H9 (cell line): ENCODE results near the gene TBXA2R. TPM values are rescaled to one million over a fixed set of nuclear protein-coding genes. Genes with fewer than 3 reads are reported as not detected.

ENCODE experiments used
- DNase-seq: peaks from one replicate; pipeline ENCODE4 v3.0.0-alpha.2; 2017
- H2AFZ ChIP-seq: one replicate; pipeline ENCODE4 v1.6.1; 2013; ENCODE audit warnings: mild to moderate bottlenecking, low read length, control low read depth, moderate library complexity
- H2AK5ac ChIP-seq: 2 replicates; pipeline ENCODE4 v1.6.1; 2013; ENCODE audit warnings: low read length, control low read depth, mixed read lengths; ENCODE audit not compliant: insufficient read length
- H2BK120ac ChIP-seq: one replicate; pipeline ENCODE4 v1.6.1; 2013; ENCODE audit warnings: low read depth, mild to moderate bottlenecking, low read length, control low read depth, inconsistent platforms; ENCODE audit not compliant: poor library complexity, severe bottlenecking
- H2BK12ac ChIP-seq: 2 replicates; pipeline ENCODE4 v1.6.1; 2013; ENCODE audit warnings: low read length, control low read depth, mixed read lengths, low read depth; ENCODE audit not compliant: insufficient read length
- H2BK15ac ChIP-seq: 2 replicates; pipeline ENCODE4 v1.6.1; 2013; ENCODE audit warnings: low read depth, low read length, control low read depth
- H2BK20ac ChIP-seq: one replicate; pipeline ENCODE4 v1.6.1; 2013; ENCODE audit warnings: low read depth, mild to moderate bottlenecking, low read length, control low read depth, inconsistent platforms; ENCODE audit not compliant: poor library complexity, severe bottlenecking
- H2BK5ac ChIP-seq: 2 replicates; pipeline ENCODE4 v1.6.1; 2013; ENCODE audit warnings: low read length, control low read depth, mixed read lengths; ENCODE audit not compliant: insufficient read length
- H3K14ac ChIP-seq: 2 replicates; pipeline ENCODE4 v1.6.1; 2013; ENCODE audit warnings: low read length, control low read depth; ENCODE audit not compliant: insufficient read depth
- H3K18ac ChIP-seq: 2 replicates; pipeline ENCODE4 v1.6.1; 2013; ENCODE audit warnings: low read depth, mild to moderate bottlenecking, mixed read lengths, low read length, control low read depth; ENCODE audit not compliant: insufficient read length
- H3K23ac ChIP-seq: 2 replicates; pipeline ENCODE4 v1.6.1; 2013; ENCODE audit warnings: low read length, control low read depth, mixed read lengths, low read depth; ENCODE audit not compliant: insufficient read length
- H3K23me2 ChIP-seq: 2 replicates; pipeline ENCODE4 v1.6.1; 2013; ENCODE audit warnings: low read depth, mild to moderate bottlenecking, mixed read lengths, low read length, control low read depth; ENCODE audit not compliant: insufficient read length, poor library complexity, severe bottlenecking
- H3K27ac ChIP-seq: 2 replicates; pipeline ENCODE4 v1.5.1; 2013; ENCODE audit warnings: low read length, control low read depth, mixed read lengths, low read depth; ENCODE audit not compliant: insufficient read length
- H3K27me3 ChIP-seq: 2 replicates; pipeline ENCODE4 v1.6.1; 2013; ENCODE audit warnings: low read length, control low read depth, inconsistent platforms; ENCODE audit not compliant: insufficient read depth
- H3K4ac ChIP-seq: 2 replicates; pipeline ENCODE4 v1.6.1; 2013; ENCODE audit warnings: low read depth, mild to moderate bottlenecking, control low read depth, inconsistent platforms, low read length, moderate library complexity
- H3K4me1 ChIP-seq: 2 replicates; pipeline ENCODE4 v1.6.1; 2013; ENCODE audit warnings: low read length, control low read depth, inconsistent platforms; ENCODE audit not compliant: insufficient read depth
- H3K4me2 ChIP-seq: 2 replicates; pipeline ENCODE4 v1.6.1; 2013; ENCODE audit warnings: low read length, control low read depth, mixed read lengths; ENCODE audit not compliant: insufficient read length, insufficient read depth
- H3K56ac ChIP-seq: 2 replicates; pipeline ENCODE4 v1.6.1; 2013; ENCODE audit warnings: low read depth, mild to moderate bottlenecking, mixed read lengths, low read length, control low read depth; ENCODE audit not compliant: insufficient read length
- H3K79me1 ChIP-seq: 2 replicates; pipeline ENCODE4 v1.6.1; 2013; ENCODE audit warnings: low read depth, mild to moderate bottlenecking, moderate library complexity, low read length, control low read depth, inconsistent platforms; ENCODE audit not compliant: insufficient read depth, poor library complexity, severe bottlenecking
- H3K79me2 ChIP-seq: 2 replicates; pipeline ENCODE4 v1.6.1; 2013; ENCODE audit warnings: low read length, control low read depth, inconsistent platforms; ENCODE audit not compliant: insufficient read depth
- H3K9ac ChIP-seq: 2 replicates; pipeline ENCODE4 v1.6.1; 2013; ENCODE audit warnings: low read length, control low read depth, mixed read lengths; ENCODE audit not compliant: insufficient read length; ENCODE audit errors: extremely low read depth
- H3K9me3 ChIP-seq: one replicate; pipeline ENCODE4 v1.6.1; 2013; ENCODE audit warnings: low read depth, low read length, inconsistent platforms; ENCODE audit not compliant: control insufficient read depth
- H3T11ph ChIP-seq: one replicate; pipeline ENCODE4 v1.6.1; 2013; ENCODE audit warnings: mild to moderate bottlenecking, low read length, control low read depth, inconsistent platforms
- H4K20me1 ChIP-seq: one replicate; pipeline ENCODE4 v1.6.1; 2013; ENCODE audit not compliant: control insufficient read depth, insufficient read length, insufficient read depth
- H4K5ac ChIP-seq: 2 replicates; pipeline ENCODE4 v1.6.1; 2013; ENCODE audit warnings: low read depth, mild to moderate bottlenecking, mixed read lengths, low read length, control low read depth; ENCODE audit not compliant: insufficient read length
- H4K8ac ChIP-seq: replicated peaks from 2 replicates; pipeline ENCODE4 v1.6.1; 2013; ENCODE audit warnings: low read length, control low read depth, mixed read lengths, low read depth; ENCODE audit not compliant: insufficient read length
- H4K91ac ChIP-seq: 2 replicates; pipeline ENCODE4 v1.6.1; 2013; ENCODE audit warnings: low read depth, mild to moderate bottlenecking, moderate library complexity, mixed read lengths, low read length, control low read depth; ENCODE audit not compliant: insufficient read length
- H3K27ac Mint-ChIP-seq, 3 experiments: 2 replicates in 2 of 3; 3 replicates in 1 of 3; pipeline ENCODE4 v1.8.0; 2020 to 2021; ENCODE audit warnings: mixed read lengths in 3 of 3, mild to moderate bottlenecking in 1 of 3, moderate library complexity in 1 of 3
- H3K27me3 Mint-ChIP-seq: 2 replicates; pipeline ENCODE4 v1.8.0; 2021; ENCODE audit warnings: low read depth, mild to moderate bottlenecking, moderate library complexity, mixed read lengths
- H3K36me3 Mint-ChIP-seq, 3 experiments: 2 replicates in 2 of 3; 3 replicates in 1 of 3; pipeline ENCODE4 v1.8.0; 2020 to 2021; ENCODE audit warnings: low read depth in 3 of 3, mixed read lengths in 3 of 3; ENCODE audit not compliant: insufficient read depth in 1 of 3
- H3K4me1 Mint-ChIP-seq, 2 experiments: 2 replicates each; pipeline ENCODE4 v1.8.0; 2020; ENCODE audit warnings: mixed read lengths in 2 of 2
- H3K4me3 Mint-ChIP-seq, 2 experiments: 2 replicates in 1 of 2; 3 replicates in 1 of 2; pipeline ENCODE4 v1.8.0; 2020 to 2021; ENCODE audit warnings: mild to moderate bottlenecking in 2 of 2, mixed read lengths in 2 of 2, moderate library complexity in 1 of 2
- H3K9me3 Mint-ChIP-seq, 2 experiments: 2 replicates in 1 of 2; 3 replicates in 1 of 2; pipeline ENCODE4 v1.8.0; 2020; ENCODE audit warnings: mild to moderate bottlenecking in 2 of 2, mixed read lengths in 2 of 2, moderate library complexity in 1 of 2
- WGBS: extraction: QIAGEN DNeasy Blood & Tissue Kit; methylation state at CpG from one replicate; pipeline ENCODE4 v1.1.7; 2013; ENCODE audit warnings: missing lambda C conversion rate, low lambda C conversion rate, mixed read lengths; ENCODE audit not compliant: insufficient read length; ENCODE audit errors: extremely low coverage; 5-methylcytosine and 5-hydroxymethylcytosine counted together
- total RNA-seq: library from RNA; stranded (reverse); gene quantifications from 2 replicates; pipeline ENCODE4 v1.2.1, GENCODE V29; 2021
- TF ChIP-seq, protein P1 (sequence below): fragments of 200-600 bp; sonication (generic); conservative IDR thresholded peaks from 3 replicates; pipeline ENCODE4 v1.8.0; 2021; ENCODE audit warnings: antibody characterized with exemption, mild to moderate bottlenecking

TBXA2R gene
- total RNA-seq, 1 experiment from 2014 or later = 0.63 TPM

DNA sequence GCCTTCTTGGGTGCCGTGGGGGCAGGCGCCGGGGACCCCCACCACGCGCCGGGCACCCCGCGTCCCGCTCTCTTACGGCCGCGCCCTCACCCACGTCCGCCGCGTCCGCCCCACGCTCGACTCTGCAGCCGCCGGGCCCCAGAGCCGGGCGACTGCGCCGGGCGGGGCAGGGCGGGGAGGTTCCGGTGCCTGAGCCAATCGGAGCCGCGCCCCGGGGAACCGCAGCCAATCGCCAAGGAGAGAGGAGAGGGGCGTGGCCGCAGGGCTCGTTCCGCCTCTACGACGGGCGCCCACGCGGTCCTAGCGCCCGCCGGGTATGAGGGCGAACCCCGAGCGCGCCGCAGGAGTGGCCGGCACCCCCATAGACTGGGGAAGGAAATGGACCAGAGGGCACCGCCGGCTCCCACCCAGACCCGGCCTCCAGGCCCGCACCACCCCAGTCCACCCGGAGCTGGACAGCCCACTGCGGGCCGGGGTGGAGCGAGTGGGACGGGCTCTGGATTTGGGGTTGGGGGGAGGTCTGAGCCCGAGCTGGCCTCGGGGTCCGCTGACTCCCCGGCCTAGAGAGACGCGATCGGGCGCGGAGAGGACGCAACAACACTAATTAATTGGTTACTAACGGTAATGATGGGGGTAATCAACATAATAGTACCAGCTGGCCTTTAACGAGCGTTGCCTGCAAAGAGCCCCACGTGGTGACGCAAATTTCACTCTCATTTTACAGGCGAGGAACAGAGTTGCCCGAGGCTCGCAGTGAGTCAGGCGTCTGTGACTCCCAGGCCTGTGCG, 49.0 kb downstream of the TBXA2R start, which contains the start of gene MFSD12:
Gene MFSD12, minus strand, starts transcription at position 126 of the 788 bp plus-strand sequence. CDS start 183 bp downstream, outside the sequence.
- Histone ChIP-seq H3K9me3 (no peaks in the 10 kb centered on the region), H2BK15ac (no peak within 1 kb of the TSS), H4K20me1 (peaks cover 3% of the 10 kb centered on the region), H3K18ac (no peak within 1 kb of the TSS), H3K14ac (peak within 1 kb of the TSS; percentile 39), H2AK5ac (no peak within 1 kb of the TSS), H3K4ac (no peak within 1 kb of the TSS), H3K27me3 (no peaks in the 10 kb centered on the region; the same call in 1 of the 2 replicates), H3K27ac (no peak within 1 kb of the TSS), H4K91ac (no peak within 1 kb of the TSS), H2AFZ (no peak within 1 kb of the TSS), H3K56ac (no peak within 1 kb of the TSS), H3K79me2 (no peaks in the 10 kb centered on the region), H2BK20ac (no peak within 1 kb of the TSS), H3K4me2 (peak within 1 kb of the TSS; percentile 69), H3K23me2 (peaks cover 8% of the 10 kb centered on the region), H3K79me1 (no peaks in the 10 kb centered on the region), H3K23ac (no peak within 1 kb of the TSS), H4K8ac (no peak within 1 kb of the TSS), H4K5ac (no peak within 1 kb of the TSS), H3K4me1 (no peaks in the 10 kb centered on the region), H2BK12ac (no peak within 1 kb of the TSS), H2BK120ac (no peak within 1 kb of the TSS), H2BK5ac (no peak within 1 kb of the TSS), H3K9ac (no peak within 1 kb of the TSS), H3T11ph (no peak within 1 kb of the TSS)
- Mint-ChIP-seq H3K27me3 (peaks cover 45% of the 10 kb centered on the region), H3K36me3 (0 out of 7 replicates have a peak, but pooled peaks cover 0 to 5% (median 0%) of the 10 kb centered on the region in 3 experiments), H3K4me1 (peaks cover 12 to 15% of the 10 kb centered on the region in 2 experiments), H3K27ac (no peak within 1 kb of the TSS), H3K9me3 (no peaks in the 10 kb centered on the region), H3K4me3 (peak within 1 kb of the TSS; percentile 86 to 97)
- TF ChIP-seq, protein P1, sequence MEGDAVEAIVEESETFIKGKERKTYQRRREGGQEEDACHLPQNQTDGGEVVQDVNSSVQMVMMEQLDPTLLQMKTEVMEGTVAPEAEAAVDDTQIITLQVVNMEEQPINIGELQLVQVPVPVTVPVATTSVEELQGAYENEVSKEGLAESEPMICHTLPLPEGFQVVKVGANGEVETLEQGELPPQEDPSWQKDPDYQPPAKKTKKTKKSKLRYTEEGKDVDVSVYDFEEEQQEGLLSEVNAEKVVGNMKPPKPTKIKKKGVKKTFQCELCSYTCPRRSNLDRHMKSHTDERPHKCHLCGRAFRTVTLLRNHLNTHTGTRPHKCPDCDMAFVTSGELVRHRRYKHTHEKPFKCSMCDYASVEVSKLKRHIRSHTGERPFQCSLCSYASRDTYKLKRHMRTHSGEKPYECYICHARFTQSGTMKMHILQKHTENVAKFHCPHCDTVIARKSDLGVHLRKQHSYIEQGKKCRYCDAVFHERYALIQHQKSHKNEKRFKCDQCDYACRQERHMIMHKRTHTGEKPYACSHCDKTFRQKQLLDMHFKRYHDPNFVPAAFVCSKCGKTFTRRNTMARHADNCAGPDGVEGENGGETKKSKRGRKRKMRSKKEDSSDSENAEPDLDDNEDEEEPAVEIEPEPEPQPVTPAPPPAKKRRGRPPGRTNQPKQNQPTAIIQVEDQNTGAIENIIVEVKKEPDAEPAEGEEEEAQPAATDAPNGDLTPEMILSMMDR = no peak
- DNase-seq = peak; percentile 90
- no CpG with 5 or more reads among the region's 81 CpGs for WGBS
